Pulmonary artery endothelial cell (primary cell): Measurements from ENCODE around the gene C2orf80. TPM values are rescaled to one million over a fixed set of nuclear protein-coding genes. Genes with fewer than 3 reads are reported as not detected.
"Not testable (repeated sequence)": the region's sequence is repeated elsewhere in the genome, so short reads cannot be mapped to it uniquely, and the experiment has no call there.

ENCODE experiments used
- DNase-seq: peaks from one replicate; pipeline ENCODE4 v3.0.0-alpha.2; 2011; ENCODE audit warnings: low read depth, low spot score
- total RNA-seq: library from RNA; depleted of rRNA; stranded (reverse); fragments of >200 nt; gene quantifications from 2 replicates; pipeline ENCODE4 v1.2.3, GENCODE V29; 2014

The C2orf80 gene
- total RNA-seq: not detected in 2 replicates

DNA sequence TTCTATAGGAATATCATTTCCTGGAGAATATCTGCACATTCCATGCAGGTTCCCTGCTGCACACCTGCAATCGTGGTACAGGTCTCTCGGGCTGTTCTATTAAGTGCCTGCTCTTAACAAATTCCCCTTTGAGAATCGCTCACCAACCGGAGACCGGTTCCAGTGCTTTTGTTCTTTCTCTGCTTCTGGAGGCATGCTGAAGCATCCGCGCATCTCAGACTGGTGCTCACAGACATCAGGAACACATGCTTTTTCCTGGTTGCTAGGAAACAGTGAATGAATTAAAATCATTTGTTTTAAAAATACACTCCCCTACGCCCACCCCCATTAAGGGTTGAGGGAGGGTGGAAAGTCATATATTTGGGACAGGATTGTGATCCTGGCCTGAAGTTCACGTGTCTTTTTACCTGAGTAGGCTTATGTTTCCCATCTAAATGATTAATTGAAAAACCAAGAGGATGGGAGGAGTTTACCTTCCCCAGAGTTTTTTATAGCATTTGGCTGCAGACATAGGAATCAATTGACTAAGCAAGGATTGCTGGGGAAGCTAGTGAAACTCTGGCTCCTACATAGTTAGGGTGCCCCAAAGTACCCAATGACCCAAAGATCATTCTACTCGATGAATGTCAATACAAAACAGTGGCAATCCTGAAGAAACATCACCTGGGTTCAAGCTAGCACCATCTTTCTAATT lies at the start of gene C2orf80:
C2orf80 (minus strand) TSS at position 221 of the 694 bp plus-strand sequence. CDS start 3,044 bp downstream, outside the sequence.
- DNase-seq: no peak

DNA sequence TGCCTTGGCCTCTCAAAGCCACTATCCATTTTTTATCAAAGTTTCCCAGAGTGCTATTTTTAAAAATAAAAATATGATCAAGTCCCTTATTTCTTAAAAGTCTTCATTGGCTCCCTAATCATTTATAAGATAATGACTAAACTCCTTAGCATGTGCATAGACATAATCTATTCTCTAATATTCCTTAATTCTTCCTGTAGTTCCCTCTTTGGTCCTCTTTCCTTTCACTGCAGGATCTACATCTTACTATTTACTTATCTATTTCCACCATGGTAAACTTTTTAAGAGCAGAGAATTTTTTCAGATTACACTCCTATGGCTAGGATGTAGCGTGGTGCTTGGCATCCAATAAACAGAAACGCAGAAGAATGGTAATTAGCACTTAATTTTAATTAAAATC lies 46.0 kb upstream of the C2orf80 start:
- no peak for DNase-seq

DNA sequence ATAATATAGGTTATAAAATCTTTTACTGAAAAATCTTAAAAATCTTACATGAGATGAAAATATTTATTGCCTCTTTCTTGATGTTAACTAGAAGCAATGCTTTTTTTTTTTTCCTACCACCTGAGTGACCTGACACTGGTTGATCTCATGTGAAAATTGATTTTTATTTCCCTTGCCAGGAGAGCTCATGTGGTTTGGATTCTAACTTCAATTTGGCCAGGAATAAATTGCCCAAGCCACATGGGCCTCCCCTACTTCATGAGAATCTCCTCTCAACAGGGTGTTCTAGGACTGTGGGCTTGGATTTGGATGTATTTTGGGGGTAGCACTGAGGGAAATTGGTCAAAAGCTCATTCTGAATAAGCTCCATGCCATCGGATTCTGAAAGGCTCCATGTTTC lies 45.0 kb upstream of the C2orf80 start:
- DNase-seq: no peak

DNA sequence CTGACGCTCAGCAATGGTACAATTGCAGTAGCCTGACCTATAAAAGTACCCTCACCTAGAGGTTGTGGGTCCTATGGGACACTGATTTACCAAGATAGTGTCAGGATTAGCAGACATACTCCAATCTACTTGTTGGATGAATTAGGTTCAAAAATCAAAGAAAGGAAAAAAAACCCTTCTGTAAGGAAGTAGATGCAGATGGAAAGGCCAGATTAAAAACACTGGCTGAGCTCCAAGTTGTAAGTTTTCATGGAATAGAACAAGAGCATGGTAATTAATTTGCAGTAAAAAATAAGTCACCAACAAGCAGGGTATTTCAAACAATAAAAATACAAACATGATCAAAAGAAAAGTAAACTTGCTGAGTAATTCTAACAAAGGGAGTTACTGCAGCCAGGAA lies 38.6 kb upstream of the C2orf80 start:
- peak; percentile 13 for DNase-seq

DNA sequence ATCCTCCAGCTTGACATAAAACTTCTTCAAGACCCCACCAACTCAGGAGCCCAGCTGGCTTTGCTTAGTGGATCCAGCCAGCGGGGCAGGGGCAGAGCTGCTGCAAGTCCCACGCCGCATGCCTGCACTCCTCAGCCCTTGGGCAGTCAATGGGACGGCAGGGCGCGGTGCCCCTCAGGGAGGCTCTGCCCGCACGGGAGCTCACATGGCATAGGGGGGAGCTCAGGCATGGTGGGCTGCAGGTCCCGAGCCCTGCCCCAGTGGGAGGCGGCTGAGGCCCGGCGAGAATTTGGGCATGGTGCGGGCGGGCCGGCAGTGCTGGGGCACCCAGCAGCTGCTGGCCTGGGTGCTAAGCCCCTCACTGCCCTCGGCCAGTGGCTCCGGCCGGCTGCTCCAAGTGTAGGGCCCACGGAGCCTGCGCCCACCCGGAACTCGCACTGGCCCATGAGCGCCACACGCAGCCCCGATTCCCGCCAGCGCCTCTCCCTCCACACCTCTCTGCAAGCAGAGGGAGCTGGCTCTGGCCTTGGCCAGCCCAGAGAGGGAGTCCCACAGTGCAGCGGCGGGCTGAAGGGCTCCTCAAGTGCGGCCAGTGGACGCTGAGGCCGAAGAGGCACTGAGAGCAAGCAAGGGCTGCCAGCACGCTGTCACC lies 37.9 kb upstream of the C2orf80 start:
- DNase-seq: no peak

DNA sequence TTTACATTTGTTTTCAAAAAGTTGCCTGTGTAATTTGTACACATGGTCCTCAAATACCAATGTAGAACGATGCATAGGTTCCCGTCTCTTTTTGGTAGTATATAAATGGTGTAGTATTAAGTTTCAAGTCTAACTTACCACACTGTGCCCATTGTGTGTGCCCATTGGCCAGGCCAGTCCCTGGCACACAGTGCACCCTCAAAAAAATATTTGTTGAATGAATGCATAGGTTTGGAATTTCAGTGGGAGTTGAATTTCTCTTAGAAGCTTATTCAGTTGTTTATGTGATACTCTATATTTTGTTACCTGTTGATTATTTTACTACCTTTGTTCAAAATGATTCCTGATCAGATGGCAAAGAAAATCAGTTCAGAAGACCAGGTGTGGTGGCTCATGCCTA lies 35.0 kb upstream of the C2orf80 start:
- DNase-seq: no peak

DNA sequence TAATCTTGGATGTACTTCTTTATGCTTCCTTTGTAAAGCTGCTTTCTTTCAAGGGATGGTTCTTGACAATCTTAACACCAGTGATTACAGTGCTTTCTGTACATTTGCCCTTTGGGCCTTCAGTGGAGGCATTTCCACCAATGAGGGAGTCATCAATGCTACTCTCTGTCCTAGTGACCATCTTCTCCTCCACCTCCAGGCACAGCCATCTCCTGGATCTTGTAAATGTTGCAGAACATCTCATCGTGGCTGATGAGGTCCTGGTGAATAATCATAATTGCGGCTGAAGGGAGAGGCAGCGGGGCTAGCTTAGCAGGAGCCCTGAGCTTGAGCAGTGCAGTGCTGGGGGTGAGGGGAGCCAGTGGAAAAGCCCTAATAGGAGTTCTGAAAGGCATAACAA lies 32.5 kb upstream of the C2orf80 start:
- DNase-seq: no peak

DNA sequence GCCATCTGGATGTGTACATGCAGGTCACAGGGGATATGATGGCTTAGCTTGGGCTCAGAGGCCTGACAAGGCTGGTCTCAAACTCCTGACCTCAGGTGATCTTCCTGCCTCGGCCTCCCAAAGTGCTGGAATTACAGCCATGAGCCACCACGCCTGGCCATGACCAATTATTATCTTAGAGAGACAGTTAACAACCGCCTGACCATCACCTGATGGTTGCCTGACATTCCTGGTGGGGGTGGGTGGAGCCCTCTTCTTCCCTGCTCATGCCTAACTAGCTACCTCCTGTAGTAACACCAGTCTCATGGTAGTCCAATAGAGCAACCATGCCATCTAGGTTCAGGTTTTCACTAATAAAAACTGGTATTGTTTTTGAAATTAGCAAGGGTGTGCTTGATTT lies 32.0 kb upstream of the C2orf80 start:
- DNase-seq: not testable (repeated sequence)

DNA sequence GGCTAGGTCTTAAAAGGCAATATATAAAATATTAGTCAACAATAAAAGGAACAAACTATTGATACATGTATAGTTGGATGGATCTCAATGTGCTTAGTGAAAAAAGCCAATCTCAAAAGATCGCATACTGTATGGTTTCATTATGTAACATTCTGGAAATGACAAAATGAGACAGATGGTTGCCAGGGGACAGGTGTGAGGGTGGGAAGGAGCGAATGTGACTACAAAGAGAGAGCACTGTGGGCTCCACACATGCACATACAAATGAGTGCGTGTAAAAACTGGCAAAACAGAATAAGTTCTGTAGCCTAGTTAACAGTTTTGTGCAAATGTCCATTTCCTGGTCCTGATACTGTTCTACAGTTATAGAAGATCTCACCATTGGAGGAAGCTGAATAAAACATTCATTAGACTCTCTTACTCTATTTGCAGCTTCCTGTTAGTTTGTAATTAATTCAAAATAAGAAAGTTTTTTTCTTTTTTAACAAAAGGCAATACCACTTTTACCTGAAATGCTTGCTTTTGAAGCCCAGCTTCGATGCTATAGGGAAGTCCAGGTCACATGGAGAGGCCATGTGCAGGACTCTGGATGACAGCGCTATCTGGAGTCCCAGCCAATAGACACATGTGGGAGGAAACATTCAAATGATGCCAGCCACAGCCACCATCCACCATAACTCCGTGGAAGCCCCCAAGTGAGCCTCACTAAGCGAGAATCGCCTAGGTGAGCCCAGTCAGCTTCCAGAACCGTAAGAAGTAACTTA lies 21.0 kb upstream of the C2orf80 start:
- no peak for DNase-seq

DNA sequence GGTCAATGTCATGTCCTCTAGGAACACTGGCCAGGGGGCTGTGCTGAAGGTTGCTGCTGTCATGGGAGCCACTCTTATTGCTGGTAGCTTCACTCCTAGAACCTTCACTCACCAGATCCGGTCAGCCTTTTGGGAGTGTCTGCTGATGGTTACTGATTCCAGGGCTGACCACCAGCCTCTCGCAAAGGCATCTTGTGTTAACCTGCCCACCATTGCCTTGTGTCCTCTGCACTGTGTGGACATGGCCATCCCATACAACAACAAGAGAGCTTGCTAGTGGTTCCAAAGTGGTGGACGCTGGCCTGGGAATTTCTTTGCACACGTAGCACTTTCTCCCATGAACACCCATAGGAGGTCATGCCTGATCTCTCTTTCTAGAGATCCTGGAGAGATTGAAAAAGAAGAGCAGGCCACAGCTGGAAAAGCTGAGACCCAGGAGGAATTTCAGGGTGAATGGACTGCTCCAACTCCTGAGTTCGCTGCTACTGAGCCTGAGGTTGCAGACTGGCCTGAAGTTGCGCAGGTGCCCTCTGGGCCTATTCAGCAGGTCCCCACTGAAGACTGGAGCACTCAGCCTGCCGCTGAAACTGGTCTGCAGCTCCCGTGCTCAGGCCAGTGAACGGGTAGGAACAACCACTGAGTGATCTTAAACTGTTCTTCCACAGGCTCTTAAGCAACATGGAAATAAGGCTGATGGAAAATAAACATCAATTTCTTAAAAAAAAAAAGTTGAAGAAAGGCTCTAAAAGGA lies 18.7 kb upstream of the C2orf80 start:
- no peak for DNase-seq

DNA sequence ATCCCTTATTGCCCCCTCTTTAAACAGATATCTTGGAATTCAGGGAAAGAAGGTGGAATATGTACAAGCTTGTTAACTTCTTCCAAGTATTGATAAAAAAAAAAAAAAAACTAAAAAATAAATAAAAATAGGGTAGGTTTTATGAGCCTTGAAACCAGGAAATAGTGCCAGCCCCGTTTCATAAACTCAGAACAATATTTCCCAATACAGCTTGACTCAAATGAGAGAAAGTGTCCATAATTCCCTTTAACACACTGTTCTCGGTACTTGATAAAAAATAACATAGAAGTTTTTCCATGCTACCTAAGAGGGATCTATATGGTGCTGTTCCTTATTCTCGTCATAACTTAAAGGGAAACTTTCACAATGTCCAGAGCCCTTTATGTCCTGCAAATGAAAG lies 17.9 kb upstream of the C2orf80 start:
- no peak for DNase-seq

DNA sequence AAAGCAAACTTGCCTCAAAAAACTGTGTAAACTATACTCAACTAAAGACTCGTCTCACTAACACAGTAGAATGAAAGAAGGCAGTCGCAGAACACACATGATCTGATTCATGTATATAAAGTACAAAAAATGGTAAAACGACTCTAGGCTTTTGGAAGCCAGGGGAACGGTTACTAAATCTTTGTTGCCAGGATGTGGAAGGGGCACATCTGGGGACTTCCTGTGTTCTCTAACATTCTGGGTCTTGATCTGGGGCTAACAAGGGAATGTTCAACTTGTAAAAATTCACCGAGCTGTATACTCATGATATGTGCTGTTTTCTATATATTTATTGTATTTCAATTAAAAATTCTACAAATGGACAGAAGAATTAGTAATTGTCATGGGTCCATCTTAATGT lies 14.3 kb upstream of the C2orf80 start:
- DNase-seq: no peak

DNA sequence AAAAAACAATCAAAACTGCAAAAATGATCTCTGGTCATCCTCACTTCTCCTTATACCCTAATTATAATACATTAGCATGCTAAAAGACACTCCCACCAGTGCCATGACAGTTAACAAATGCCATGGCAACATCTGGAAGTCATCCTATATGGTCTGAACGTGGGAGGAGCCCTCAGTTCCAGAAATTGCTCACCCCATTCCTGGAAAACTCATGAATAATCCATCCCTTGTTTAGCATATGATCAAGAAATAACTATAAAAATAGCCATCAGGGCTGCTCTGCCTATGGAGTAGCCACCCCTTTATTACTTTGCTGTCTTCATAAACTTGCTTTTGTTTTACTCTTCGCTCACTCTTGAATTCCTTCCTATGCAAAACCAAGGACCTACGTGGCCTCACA lies 5.7 kb upstream of the C2orf80 start:
- no peak for DNase-seq

DNA sequence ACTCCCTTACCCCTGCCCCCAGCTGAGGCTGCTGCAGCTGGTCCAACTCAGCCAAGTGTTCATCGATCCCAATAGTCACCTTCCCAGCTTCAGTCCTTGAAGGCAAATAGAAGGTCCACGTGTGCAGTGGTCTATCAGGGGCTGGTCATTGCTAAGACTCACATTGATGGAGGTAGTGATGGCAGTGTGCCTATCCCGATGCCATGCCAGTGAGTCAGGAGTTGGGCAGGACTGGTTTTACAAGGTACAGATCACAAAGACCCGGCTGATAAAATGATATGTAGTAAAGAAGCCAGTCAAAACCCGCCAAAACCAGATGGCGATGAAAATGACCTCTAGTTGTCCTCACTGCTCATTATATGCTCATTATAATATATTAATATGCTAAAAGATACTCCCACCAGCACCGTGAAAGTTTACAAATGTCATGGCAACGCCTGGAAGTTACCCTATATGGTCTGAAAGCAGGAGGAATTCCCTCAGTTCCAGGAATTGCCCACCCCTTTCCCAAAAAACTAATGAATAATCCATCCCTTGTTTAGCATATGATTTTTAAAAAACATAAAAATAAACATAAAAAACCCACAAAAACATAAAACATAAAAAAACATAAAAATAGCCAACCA lies 2.9 kb upstream of the C2orf80 start:
- no peak for DNase-seq

DNA sequence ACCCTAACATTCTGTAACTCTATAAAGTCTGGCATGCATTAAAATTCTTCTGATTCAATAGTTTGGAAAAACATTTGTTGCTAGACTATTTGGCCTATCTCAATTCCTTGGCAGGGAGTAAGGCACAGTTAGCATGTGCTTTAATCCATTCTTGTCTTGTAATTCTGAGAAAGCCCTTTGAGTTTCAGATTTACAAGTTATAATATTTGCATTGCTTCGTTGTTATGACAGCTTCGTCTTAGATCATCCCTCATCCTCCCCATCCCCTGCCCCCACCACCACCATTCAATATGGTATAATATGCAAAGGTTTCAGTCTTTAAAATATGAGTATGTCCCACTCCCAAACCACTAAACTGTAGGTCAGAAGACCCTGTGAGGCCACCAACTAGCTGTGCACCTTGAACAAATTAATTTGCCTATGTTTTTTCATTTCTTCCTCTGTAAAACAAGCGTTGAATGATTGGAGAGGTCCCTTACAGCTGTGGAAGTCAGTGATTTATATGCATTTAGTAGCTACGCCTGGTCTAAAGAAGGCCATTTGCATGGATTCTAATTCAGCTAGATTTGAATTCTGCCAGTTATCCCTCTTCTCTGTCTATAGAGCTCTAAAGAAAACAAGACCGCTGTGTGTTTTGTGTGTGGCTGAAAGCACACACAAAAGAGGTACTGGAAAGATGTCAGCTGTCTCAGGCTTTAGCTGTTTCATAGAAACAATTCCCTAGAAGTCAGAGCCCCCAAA lies 591 bp downstream of the C2orf80 start:
- DNase-seq: no peak

DNA sequence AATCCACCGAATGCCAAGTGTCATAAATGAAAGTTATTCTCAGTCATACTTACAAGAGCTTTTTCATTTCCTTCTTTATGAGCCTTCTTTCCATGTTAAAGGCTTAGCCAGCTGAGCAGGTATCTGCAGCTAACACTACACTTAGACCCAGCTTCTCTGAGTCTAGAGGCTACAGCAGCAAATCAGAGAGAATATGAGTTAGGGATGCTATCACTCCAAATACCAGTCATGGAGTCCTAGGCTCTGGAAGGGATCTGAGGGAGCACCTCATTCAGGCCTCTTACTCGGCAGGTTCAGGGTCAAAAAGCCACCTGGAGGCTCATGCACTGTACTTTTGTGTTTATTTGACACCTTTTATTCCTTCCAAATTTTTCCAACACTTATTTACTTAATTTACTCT lies 2.9 kb downstream of the C2orf80 start:
- no peak for DNase-seq

DNA sequence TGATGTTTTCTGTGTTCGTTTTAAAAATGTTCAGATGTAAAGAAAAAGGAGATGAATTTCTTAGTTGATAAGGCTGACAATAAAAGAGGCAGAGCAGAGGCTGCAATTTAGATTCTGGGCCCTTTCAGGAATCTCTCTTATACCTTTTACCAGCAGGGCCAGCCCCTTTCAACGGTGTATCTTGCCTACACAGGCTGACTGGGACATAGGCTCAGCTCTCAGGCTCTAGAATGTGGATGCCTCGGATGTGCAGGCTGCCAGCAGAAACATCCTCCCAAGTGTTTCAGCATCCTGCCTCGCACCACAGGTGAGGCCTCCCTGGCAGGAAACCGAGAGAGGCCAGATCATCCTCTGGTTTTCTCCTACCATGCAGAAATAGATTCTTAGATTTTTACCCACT lies 3.4 kb downstream of the C2orf80 start:
- no peak for DNase-seq

DNA sequence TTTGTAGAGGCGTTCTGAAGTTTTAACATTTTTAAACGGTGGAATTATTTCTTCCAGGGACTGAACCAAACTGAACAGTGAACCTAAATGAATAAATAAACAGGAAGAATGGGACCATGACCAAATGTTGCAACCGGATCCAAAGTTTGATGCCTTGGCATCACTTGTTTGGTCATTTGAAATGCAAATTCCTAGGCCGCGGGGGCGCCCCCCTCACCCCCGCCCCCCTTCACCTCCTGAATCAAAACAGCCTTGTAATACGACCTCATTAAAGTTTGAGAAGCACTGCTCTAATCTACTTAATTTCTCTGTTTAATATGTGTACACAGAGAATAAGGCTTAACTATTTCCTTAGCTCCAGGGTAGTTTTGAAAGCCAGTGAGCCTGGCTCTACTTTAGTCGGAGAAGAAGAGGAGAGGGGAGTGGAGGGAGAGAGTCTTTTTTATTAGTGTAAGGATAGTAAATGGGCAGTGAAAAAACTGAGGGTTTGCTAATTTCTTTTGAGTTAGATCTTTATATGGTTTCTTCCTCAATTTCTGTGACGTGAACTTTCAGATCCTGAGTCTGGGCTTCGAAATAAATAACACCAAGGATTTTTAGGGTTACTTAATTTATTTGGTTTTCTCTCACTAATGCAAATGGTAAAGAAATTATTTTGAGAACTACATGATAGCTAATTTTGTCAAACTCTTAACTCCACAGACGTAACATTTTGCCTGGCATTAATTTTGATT lies 5.7 kb downstream of the C2orf80 start:
- no peak for DNase-seq

DNA sequence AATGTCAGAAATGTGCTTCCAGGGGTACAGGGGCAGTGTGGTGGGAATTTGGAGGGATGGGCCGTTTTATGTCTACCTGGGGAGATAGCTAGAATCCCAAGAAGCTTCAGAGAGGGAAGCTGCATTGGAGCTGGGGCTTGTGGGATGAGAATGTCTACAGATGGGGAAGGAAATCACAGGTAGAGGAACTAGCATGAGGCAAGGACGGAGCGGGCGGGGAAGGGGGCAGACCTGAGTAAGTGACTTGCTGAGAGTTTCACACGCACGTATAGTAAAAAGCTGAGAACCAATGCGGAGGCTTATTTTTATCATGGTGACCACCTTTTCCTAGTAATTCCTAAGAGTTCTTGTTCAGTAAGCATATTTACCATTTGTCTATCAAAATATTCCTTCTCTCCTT lies 6.3 kb downstream of the C2orf80 start:
- DNase-seq: no peak

DNA sequence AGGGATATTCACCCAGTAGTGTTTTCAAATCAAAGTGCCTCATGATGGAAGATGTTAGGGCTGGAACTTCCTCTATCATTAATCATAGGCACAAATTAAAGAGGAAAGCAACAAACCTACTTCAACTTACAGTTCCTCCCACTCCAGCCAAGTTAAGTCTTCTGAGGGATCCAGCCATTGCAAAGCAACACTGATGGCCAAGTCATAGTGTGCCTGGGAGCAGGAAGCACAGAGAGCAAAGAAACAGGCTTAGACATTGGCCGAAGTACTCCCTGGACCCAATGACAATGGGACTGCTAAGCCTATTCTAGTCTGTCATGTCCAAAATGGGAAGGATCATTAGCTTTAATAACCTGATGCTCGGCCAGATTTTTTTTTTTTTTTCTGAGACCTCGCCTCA lies 7.0 kb downstream of the C2orf80 start:
- no peak for DNase-seq
